GM23338 (cell line): ENCODE data around the gene HLCS. TPM values are rescaled to one million over a fixed set of nuclear protein-coding genes. Genes with fewer than 3 reads are reported as not detected.

Experiments
- ATAC-seq: fragments of 200-7000 bp; cut with Tn5 transposase; 3 replicates; pipeline ENCODE4 v1.9.1; 2020
- DNase-seq: peaks from one replicate; pipeline ENCODE4 v3.0.0-alpha.2; 2015; ENCODE audit warnings: low spot score
- H2AFZ ChIP-seq: fragments of 200-600 bp; sonication (generic); 2 replicates; pipeline ENCODE4 v1.8.0; 2016; ENCODE audit warnings: antibody characterized with exemption, mild to moderate bottlenecking, moderate library complexity
- H3F3A ChIP-seq: fragments of 200-600 bp; sonication (generic); replicated peaks from 2 replicates; pipeline ENCODE4 v1.8.0; 2017; ENCODE audit warnings: antibody characterized with exemption, mixed run types, low read depth
- H3K27ac ChIP-seq: fragments of 200-600 bp; sonication (generic); 2 replicates; pipeline ENCODE4 v1.6.1; 2016; ENCODE audit warnings: low read depth
- H3K27me3 ChIP-seq: fragments of 200-600 bp; sonication (generic); 2 replicates; pipeline ENCODE4 v1.8.0; 2016; ENCODE audit warnings: mild to moderate bottlenecking, mixed run types, moderate library complexity; ENCODE audit not compliant: insufficient read depth
- H3K36me3 ChIP-seq: fragments of 200-600 bp; sonication (generic); 2 replicates; pipeline ENCODE4 v1.8.0; 2016; ENCODE audit warnings: mild to moderate bottlenecking; ENCODE audit not compliant: insufficient read depth
- H3K4me1 ChIP-seq: fragments of 200-600 bp; sonication (generic); 2 replicates; pipeline ENCODE4 v1.8.0; 2016; ENCODE audit warnings: mild to moderate bottlenecking, moderate library complexity; ENCODE audit not compliant: insufficient read depth
- H3K4me2 ChIP-seq: fragments of 200-600 bp; sonication (generic); 2 replicates; pipeline ENCODE4 v1.7.1; 2017; ENCODE audit warnings: mixed run types
- H3K4me3 ChIP-seq: fragments of 200-600 bp; sonication (generic); 2 replicates; pipeline ENCODE4 v1.6.1; 2016; ENCODE audit warnings: mixed run types
- H3K79me2 ChIP-seq: fragments of 200-600 bp; sonication (generic); replicated peaks from 2 replicates; pipeline ENCODE4 v1.8.0; 2017; ENCODE audit warnings: mild to moderate bottlenecking; ENCODE audit not compliant: insufficient read depth
- H3K9me2 ChIP-seq: fragments of 200-600 bp; sonication (generic); 2 replicates; pipeline ENCODE4 v1.8.0; 2017; ENCODE audit not compliant: insufficient read depth
- H4K20me1 ChIP-seq: fragments of 200-600 bp; sonication (generic); replicated peaks from 2 replicates; pipeline ENCODE4 v1.8.0; 2017; ENCODE audit warnings: mild to moderate bottlenecking; ENCODE audit not compliant: insufficient read depth
- H3K27ac Mint-ChIP-seq: 2 replicates; pipeline ENCODE4 v1.8.0; 2020; ENCODE audit warnings: inconsistent platforms, mild to moderate bottlenecking, moderate library complexity, mixed read lengths
- H3K27me3 Mint-ChIP-seq: 3 replicates; pipeline ENCODE4 v1.8.0; 2022; ENCODE audit warnings: low read depth, mild to moderate bottlenecking, moderate library complexity, mixed read lengths, inconsistent platforms; ENCODE audit not compliant: insufficient read depth, poor library complexity
- H3K36me3 Mint-ChIP-seq: 3 replicates; pipeline ENCODE4 v1.8.0; 2021; ENCODE audit warnings: low read depth, mild to moderate bottlenecking, inconsistent platforms, moderate library complexity, mixed read lengths
- H3K4me1 Mint-ChIP-seq: 3 replicates; pipeline ENCODE4 v1.8.0; 2020; ENCODE audit warnings: mild to moderate bottlenecking, inconsistent platforms, mixed read lengths
- H3K4me3 Mint-ChIP-seq: 3 replicates; pipeline ENCODE4 v1.8.0; 2021; ENCODE audit warnings: moderate library complexity, mild to moderate bottlenecking, inconsistent platforms, mixed read lengths
- H3K9me3 Mint-ChIP-seq: 3 replicates; pipeline ENCODE4 v1.8.0; 2020; ENCODE audit warnings: moderate library complexity, mild to moderate bottlenecking, inconsistent platforms, mixed read lengths
- CREB1 ChIP-seq: fragments of 250-450 bp; sonication (Bioruptor Pico); IDR thresholded peaks from 2 replicates; pipeline ENCODE4 v1.5.0; 2020; ENCODE audit warnings: low read depth, mild to moderate bottlenecking, moderate library complexity
- CTCF ChIP-seq, 2 experiments: fragments of 200-600 bp in 1 of 2; sonication (generic) in 1 of 2; conservative IDR thresholded peaks; 2 replicates each; pipeline versions ENCODE4 v1.5.1 to v1.6.1; 2016 to 2017; ENCODE audit warnings: antibody characterized with exemption in 2 of 2, low read depth in 2 of 2, mild to moderate bottlenecking in 2 of 2, moderate library complexity in 1 of 2
- ETS1 ChIP-seq: IDR thresholded peaks from 2 replicates; pipeline ENCODE4 v1.6.1; 2016; ENCODE audit warnings: antibody characterized with exemption
- EZH2 ChIP-seq: fragments of 200-600 bp; sonication (generic); IDR thresholded peaks from one replicate; pipeline ENCODE4 v1.8.0; 2017; ENCODE audit warnings: antibody characterized with exemption, mild to moderate bottlenecking, low read depth; ENCODE audit not compliant: unreplicated experiment
- EZH2phosphoT487 ChIP-seq: fragments of 200-600 bp; sonication (generic); IDR thresholded peaks from one replicate; pipeline ENCODE4 v1.8.1; 2018; ENCODE audit warnings: antibody characterized with exemption; ENCODE audit not compliant: unreplicated experiment
- JUNB ChIP-seq: IDR thresholded peaks from one replicate; pipeline ENCODE4 v1.6.1; 2016; ENCODE audit warnings: antibody characterized with exemption; ENCODE audit not compliant: unreplicated experiment
- NANOG ChIP-seq: IDR thresholded peaks from 2 replicates; pipeline ENCODE4 v1.6.1; 2016; ENCODE audit warnings: antibody characterized with exemption, borderline replicate concordance
- POLR2AphosphoS5 ChIP-seq: IDR thresholded peaks from 2 replicates; pipeline ENCODE4 v1.6.1; 2016; ENCODE audit warnings: antibody characterized with exemption, low read depth
- REST ChIP-seq: IDR thresholded peaks from one replicate; pipeline ENCODE4 v1.6.1; 2018; ENCODE audit warnings: antibody characterized with exemption; ENCODE audit not compliant: unreplicated experiment
- ZNF114 ChIP-seq: fragments of 250-450 bp; sonication (Bioruptor Pico); IDR thresholded peaks from 2 replicates; pipeline ENCODE4 v1.5.0; 2020; ENCODE audit warnings: mild to moderate bottlenecking, moderate library complexity
- ZNF331 ChIP-seq: fragments of 250-450 bp; sonication (Bioruptor Pico); IDR thresholded peaks from 2 replicates; pipeline ENCODE4 v1.5.0; 2020; ENCODE audit warnings: low read depth, mild to moderate bottlenecking, moderate library complexity
- ZNF462 ChIP-seq: fragments of 250-450 bp; sonication (Bioruptor Pico); IDR thresholded peaks from 2 replicates; pipeline ENCODE4 v1.5.0; 2020; ENCODE audit warnings: mild to moderate bottlenecking, moderate library complexity
- polyA plus RNA-seq: library from polyadenylated mRNA; unstranded; fragments of >200 nt; fragmentation: Nextera tagmentation; extraction: Ambion mirVana; gene quantifications from 2 replicates; pipeline ENCODE4 v1.2.1, GENCODE V29; 2016
- total RNA-seq: library from RNA; depleted of rRNA; stranded (reverse); fragments of >200 nt; shearing (Covaris generic); gene quantifications from 2 replicates; pipeline ENCODE4 v1.2.3, GENCODE V29; 2014

Gene HLCS
- total and polyA plus RNA-seq, 2 experiments from 2014 or later, result 6.1 to 14.7 TPM

- TF ChIP-seq POLR2AphosphoS5 (no peak), REST (no peak), ZNF462 (CRISPR knock-in tag) (no peak), ZNF114 (CRISPR knock-in tag) (no peak), CTCF (conservative IDR thresholded peaks at IDR 0.05; ENCODE audit: low read depth in 2 of 2) (no peak), EZH2 (no peak), ETS1 (no peak), ZNF331 (CRISPR knock-in tag) (no peak), JUNB (no peak), CREB1 (CRISPR knock-in tag) (no peak), NANOG (no peak), EZH2phosphoT487 (no peak)
- DNase-seq (no peak), ATAC-seq (no peak)
- Histone ChIP-seq H4K20me1 (no peaks in the 10 kb centered on the region), H3K36me3 (no peaks in the 10 kb centered on the region), H3K27ac (no peak overlapping the region), H2AFZ (no peak overlapping the region), H3K79me2 (no peaks in the 10 kb centered on the region), H3K9me2 (no peaks in the 10 kb centered on the region), H3K27me3 (peaks cover 21% of the 10 kb centered on the region), H3F3A (0 out of 2 replicates have a peak, but pooled peaks cover 3% of the 10 kb centered on the region), H3K4me1 (peaks cover 6% of the 10 kb centered on the region; the same call in 1 of the 2 replicates), H3K4me2 (no peak overlapping the region), H3K4me3 (no peak overlapping the region)
- Mint-ChIP-seq H3K27me3 (peaks cover 22% of the 10 kb centered on the region), H3K9me3 (no peaks in the 10 kb centered on the region), H3K36me3 (no peaks in the 10 kb centered on the region), H3K4me3 (no peak overlapping the region), H3K4me1 (peaks cover 15% of the 10 kb centered on the region), H3K27ac (no peak overlapping the region)
Observed at GRCh38 chr21:36976228-36976861, 9.9 kb upstream of the HLCS start.
